Stomach (tissue), 4 donors: ENCODE measurements around the gene PTCHD4.

Experiments
- CTCF ChIP-seq, 7 experiments: fragments of 450-650 bp in 4 of 7; fragments of 200-600 bp in 3 of 7; sonication (generic) in 3 of 7; IDR thresholded peaks; one replicate each; pipeline ENCODE4 v1.5.1; 2016 to 2019; ENCODE audit warnings: antibody characterized with exemption in 7 of 7, control low read depth in 2 of 7, mild to moderate bottlenecking in 1 of 7
- EP300 ChIP-seq: sonication (generic); formaldehyde crosslinking; IDR thresholded peaks from one replicate; pipeline ENCODE4 v1.6.1; 2017; ENCODE audit warnings: antibody characterized with exemption
- POLR2A ChIP-seq, 4 donors: fragments of 450-650 bp; IDR thresholded peaks; one replicate each; pipeline ENCODE4 v1.6.1; 2016; ENCODE audit warnings: antibody characterized with exemption in 4 of 4, control low read depth in 2 of 4, mild to moderate bottlenecking in 1 of 4, moderate library complexity in 1 of 4

GRCh38 chr6:48073976-48074767 lies 36.8 kb downstream of the PTCHD4 start:
- no peak for TF ChIP-seq POLR2A (IDR thresholded peaks at IDR 0.05)
- no peak for TF ChIP-seq CTCF (IDR thresholded peaks at IDR 0.05)
- no peak for TF ChIP-seq EP300
